Loucy (cell line): Measurements from ENCODE around the gene CXCL12.

Experiments
- H2AFZ ChIP-seq: fragments of 200-600 bp; sonication (generic); 2 replicates; pipeline ENCODE4 v1.6.0; 2016; ENCODE audit warnings: antibody characterized with exemption, mild to moderate bottlenecking, low read length, moderate library complexity
- H3F3A ChIP-seq: fragments of 200-600 bp; 2 replicates; pipeline ENCODE4 v1.6.0; 2016; ENCODE audit warnings: antibody characterized with exemption, low read depth, mild to moderate bottlenecking
- H3K27me3 ChIP-seq: fragments of 200-600 bp; sonication (generic); 2 replicates; pipeline ENCODE4 v1.6.1; 2014; ENCODE audit warnings: low read length, mild to moderate bottlenecking; ENCODE audit not compliant: insufficient read depth, poor library complexity, severe bottlenecking
- H3K36me3 ChIP-seq: fragments of 200-600 bp; sonication (generic); 2 replicates; pipeline ENCODE4 v1.6.1; 2016; ENCODE audit warnings: low read length; ENCODE audit not compliant: insufficient read depth
- H3K4me1 ChIP-seq: fragments of 200-600 bp; sonication (generic); 2 replicates; pipeline ENCODE4 v1.5.1; 2014; ENCODE audit warnings: low read length, mild to moderate bottlenecking; ENCODE audit not compliant: insufficient read depth, poor library complexity, severe bottlenecking
- H3K4me2 ChIP-seq: fragments of 200-600 bp; sonication (generic); 2 replicates; pipeline ENCODE4 v1.6.0; 2014; ENCODE audit warnings: antibody characterized with exemption, low read length, low read depth, mild to moderate bottlenecking; ENCODE audit not compliant: poor library complexity, severe bottlenecking
- H3K4me3 ChIP-seq: fragments of 200-600 bp; sonication (generic); 2 replicates; pipeline ENCODE4 v1.5.1; 2014; ENCODE audit warnings: low read length, mild to moderate bottlenecking, mixed read lengths; ENCODE audit not compliant: poor library complexity, severe bottlenecking
- H3K79me2 ChIP-seq: fragments of 200-600 bp; sonication (generic); 2 replicates; pipeline ENCODE4 v1.6.1; 2014; ENCODE audit warnings: low read length; ENCODE audit not compliant: insufficient read depth
- H3K9ac ChIP-seq: fragments of 200-600 bp; sonication (generic); 2 replicates; pipeline ENCODE4 v1.6.0; 2014; ENCODE audit warnings: mild to moderate bottlenecking, low read depth, low read length, moderate library complexity; ENCODE audit not compliant: poor library complexity, severe bottlenecking
- H3K9me2 ChIP-seq: fragments of 200-600 bp; sonication (generic); replicated peaks from 2 replicates; pipeline ENCODE4 v1.6.1; 2016; ENCODE audit warnings: low read depth, low read length, mixed read lengths
- H3K9me3 ChIP-seq: fragments of 200-600 bp; sonication (generic); 2 replicates; pipeline ENCODE4 v1.6.1; 2014; ENCODE audit warnings: mild to moderate bottlenecking, antibody characterized with exemption, low read length, low read depth; ENCODE audit not compliant: insufficient read depth
- H4K20me1 ChIP-seq: fragments of 200-600 bp; sonication (generic); 2 replicates; pipeline ENCODE4 v1.6.0; 2014; ENCODE audit warnings: antibody characterized with exemption, low read length, mild to moderate bottlenecking; ENCODE audit not compliant: insufficient read depth, poor library complexity, severe bottlenecking
- CTCF ChIP-seq: fragments of 200-600 bp; sonication (generic); conservative IDR thresholded peaks from 2 replicates; pipeline ENCODE4 v1.5.1; 2014; ENCODE audit warnings: mild to moderate bottlenecking, antibody characterized with exemption, low read length
- EZH2phosphoT487 ChIP-seq: fragments of 200-600 bp; IDR thresholded peaks from 2 replicates; pipeline ENCODE4 v1.6.1; 2018; ENCODE audit warnings: antibody characterized with exemption, mild to moderate bottlenecking, moderate library complexity, borderline replicate concordance

CXCL12 gene

DNA sequence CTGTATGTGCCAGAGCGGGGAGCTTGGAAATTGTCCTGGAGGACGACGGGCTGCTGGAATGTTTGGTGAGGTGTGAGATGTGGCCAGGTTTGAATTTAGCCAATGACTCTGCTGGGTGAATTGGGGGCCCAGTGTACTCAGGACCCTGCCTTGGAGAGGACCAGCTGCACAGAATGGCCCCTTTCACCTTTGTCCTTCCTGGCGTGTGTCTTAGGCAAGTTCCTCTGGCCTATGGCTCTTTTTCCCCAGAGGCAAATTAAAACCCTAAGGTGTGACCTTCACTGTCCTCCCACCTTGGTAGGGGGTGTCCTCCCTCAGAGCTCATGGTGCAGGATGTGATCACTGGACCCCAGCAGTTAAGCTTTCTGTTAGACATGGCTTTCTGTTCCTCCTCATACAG, 47.8 kb downstream of the CXCL12 start:
- no peaks in the 10 kb centered on the region for H3K4me1 ChIP-seq
- H3K4me2 ChIP-seq: no peak overlapping the region
- H3K27me3 ChIP-seq: no peaks in the 10 kb centered on the region
- H4K20me1 ChIP-seq: no peaks in the 10 kb centered on the region
- no peaks in the 10 kb centered on the region for H3K9me2 ChIP-seq
- H3K79me2 ChIP-seq: no peaks in the 10 kb centered on the region
- TF ChIP-seq EZH2phosphoT487 (no peak), CTCF (no peak)
- no peaks in the 10 kb centered on the region for H3K36me3 ChIP-seq
- no peak overlapping the region for H3K4me3 ChIP-seq
- H2AFZ ChIP-seq: no peak overlapping the region
- no peak overlapping the region for H3K9ac ChIP-seq
- no peaks in the 10 kb centered on the region for H3F3A ChIP-seq
- H3K9me3 ChIP-seq: no peaks in the 10 kb centered on the region

DNA sequence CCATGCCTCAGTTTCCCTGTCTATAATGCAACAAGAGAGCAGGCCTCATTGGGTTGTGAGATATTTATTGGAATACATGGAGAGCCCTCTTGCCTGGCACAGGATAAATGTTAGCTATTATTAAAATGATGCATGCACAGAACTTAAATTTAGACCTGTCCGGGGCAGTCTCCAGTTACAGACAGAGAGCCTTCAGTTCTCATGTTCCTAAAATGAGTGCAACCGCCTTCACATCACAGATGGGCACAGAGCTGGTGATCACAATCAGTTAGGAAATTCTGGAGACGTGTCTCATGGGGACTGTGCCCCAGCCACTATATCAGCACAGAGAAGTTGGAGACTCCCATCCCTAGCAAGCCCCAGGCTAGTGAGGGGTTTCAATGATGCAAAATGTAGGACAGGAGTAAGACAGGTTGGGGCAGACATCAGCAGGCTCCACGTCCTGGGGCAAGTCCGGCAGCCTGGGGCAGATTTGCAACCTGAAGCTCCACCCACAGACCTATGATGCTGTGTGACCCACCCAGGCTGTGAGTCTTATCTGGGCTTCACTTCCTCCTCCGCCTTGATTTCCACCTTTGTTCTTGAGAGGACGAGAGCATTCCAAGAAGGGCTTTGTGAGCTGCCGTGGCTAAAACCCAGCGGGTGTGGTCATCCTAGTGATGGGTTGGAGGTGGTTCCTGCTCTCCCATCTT, 49.4 kb downstream of the CXCL12 start:
- no peak overlapping the region for H3K4me3 ChIP-seq
- no peaks in the 10 kb centered on the region for H3K36me3 ChIP-seq
- H3K4me1 ChIP-seq: no peaks in the 10 kb centered on the region
- no peak overlapping the region for H2AFZ ChIP-seq
- H3K9me2 ChIP-seq: no peaks in the 10 kb centered on the region
- no peaks in the 10 kb centered on the region for H3K79me2 ChIP-seq
- no peaks in the 10 kb centered on the region for H3F3A ChIP-seq
- H3K4me2 ChIP-seq: no peak overlapping the region
- TF ChIP-seq CTCF (no peak), EZH2phosphoT487 (no peak)
- H3K9me3 ChIP-seq: no peaks in the 10 kb centered on the region
- H4K20me1 ChIP-seq: no peaks in the 10 kb centered on the region
- no peaks in the 10 kb centered on the region for H3K27me3 ChIP-seq
- no peak overlapping the region for H3K9ac ChIP-seq

DNA sequence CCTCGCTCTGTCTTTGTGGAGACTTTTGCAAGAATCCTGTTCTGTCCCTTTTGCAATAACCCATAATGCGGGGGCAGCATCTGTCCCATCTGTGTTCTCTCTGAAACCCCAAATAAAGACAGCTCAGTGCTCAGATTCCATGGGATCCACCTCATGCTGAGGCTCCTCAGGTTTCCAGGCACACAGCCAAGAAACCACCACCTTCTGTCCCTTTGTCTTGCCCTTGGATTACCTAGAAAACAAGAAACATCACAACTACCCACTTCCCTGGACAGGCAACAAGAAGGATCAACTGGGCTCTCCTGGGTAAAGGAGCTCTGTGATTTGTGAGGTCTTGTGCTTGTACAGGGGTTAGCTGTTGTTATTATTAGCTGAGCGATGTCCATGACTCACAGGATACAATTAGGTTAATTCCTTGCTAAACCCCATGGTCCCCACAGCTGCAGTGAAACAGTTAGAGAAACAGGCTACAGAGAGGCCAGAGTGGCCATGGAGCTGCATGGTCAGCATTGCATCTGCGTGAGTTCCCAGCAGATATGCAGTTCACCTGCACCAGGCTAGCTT, 50.2 kb downstream of the CXCL12 start:
- H3F3A ChIP-seq: no peaks in the 10 kb centered on the region
- H3K36me3 ChIP-seq: no peaks in the 10 kb centered on the region
- H3K4me1 ChIP-seq: no peaks in the 10 kb centered on the region
- no peaks in the 10 kb centered on the region for H3K9me3 ChIP-seq
- H2AFZ ChIP-seq: no peak overlapping the region
- H3K9me2 ChIP-seq: no peaks in the 10 kb centered on the region
- TF ChIP-seq CTCF (no peak), EZH2phosphoT487 (no peak)
- H3K4me3 ChIP-seq: no peak overlapping the region
- H3K27me3 ChIP-seq: no peaks in the 10 kb centered on the region
- H3K4me2 ChIP-seq: no peak overlapping the region
- H4K20me1 ChIP-seq: no peaks in the 10 kb centered on the region
- no peaks in the 10 kb centered on the region for H3K79me2 ChIP-seq
- H3K9ac ChIP-seq: no peak overlapping the region
